GM12873 (cell line): ENCODE data around the gene SENP6.

Experiments used
- CTCF ChIP-seq: IDR thresholded peaks from 2 replicates; pipeline ENCODE4 v1.5.1; 2012; ENCODE audit warnings: low read depth, mild to moderate bottlenecking, moderate library complexity, low read length, control low read depth; ENCODE audit not compliant: insufficient read depth; ENCODE audit errors: missing control alignments

SENP6 gene

GRCh38 chr6:75603106-75603420 is 1.4 kb downstream of the SENP6 start:
- no peak for TF ChIP-seq CTCF

- no peak for TF ChIP-seq CTCF
These were observed 2.6 kb downstream of the SENP6 start for GRCh38 chr6:75604294-75604693.

GRCh38 chr6:75605635-75606034 is 4.0 kb downstream of the SENP6 start:
- TF ChIP-seq CTCF = no peak

- no peak for TF ChIP-seq CTCF
These were observed 6.6 kb downstream of the SENP6 start for GRCh38 chr6:75608304-75608703.

GRCh38 chr6:75608956-75609533 is 7.4 kb downstream of the SENP6 start:
- no peak for TF ChIP-seq CTCF

- no peak for TF ChIP-seq CTCF
These were observed 8.2 kb downstream of the SENP6 start for GRCh38 chr6:75609639-75610590.

GRCh38 chr6:75611011-75611701 is 9.5 kb downstream of the SENP6 start:
- TF ChIP-seq CTCF = no peak
